ENCODE data around the gene PTX3. TPM values are rescaled to one million over a fixed set of nuclear protein-coding genes. Genes with fewer than 3 reads are reported as not detected.

Gene PTX3
- total RNA-seq, 6 experiments from 2014 or later = 0.69 TPM; not detected in 5

GRCh38 chr3:157469561-157470294 is 33.1 kb downstream of the PTX3 start:
- intact Hi-C loops (cut with DNase I) = no loop called here
- TF ChIP-seq POLR2A (IDR thresholded peaks at IDR 0.05) = no peak
- H3K9me3 ChIP-seq = no peaks in the 10 kb centered on the region
- WGBS (ENCODE audit: insufficient coverage, low coverage, low lambda C conversion rate, missing lambda C conversion rate) = 63% methylated on average over 7 of the region's 7 CpGs
- H3K27ac ChIP-seq = no peak overlapping the region
- DNase-seq (no peak), ATAC-seq (no peak)
- no peak overlapping the region for H3K4me3 ChIP-seq
- no peaks in the 10 kb centered on the region for H3K27me3 ChIP-seq
- H3K4me1 ChIP-seq = no peaks in the 10 kb centered on the region
- no peaks in the 10 kb centered on the region for H3K36me3 ChIP-seq

- Histone ChIP-seq H3K36me3 (no peaks in the 10 kb centered on the region), H3K27me3 (no peaks in the 10 kb centered on the region), H3K4me3 (no peak overlapping the region), H3K4me1 (no peaks in the 10 kb centered on the region), H3K9me3 (no peaks in the 10 kb centered on the region), H3K27ac (no peak overlapping the region)
- DNase-seq (no peak), ATAC-seq (no peak)
- intact Hi-C loops (cut with DNase I) = no loop called here
- WGBS (ENCODE audit: insufficient coverage, low coverage, low lambda C conversion rate, missing lambda C conversion rate) = 54% methylated on average over 1 of the region's 1 CpG
- TF ChIP-seq POLR2A (IDR thresholded peaks at IDR 0.05) (no peak), CTCF (IDR thresholded peaks at IDR 0.05) (no peak)
Observed at GRCh38 chr3:157471064-157471463, 34.4 kb downstream of the PTX3 start.

- no peak for ATAC-seq
Observed at GRCh38 chr3:157472648-157473047, 36.0 kb downstream of the PTX3 start.

GRCh38 chr3:157475921-157476414 is 39.3 kb downstream of the PTX3 start:
- DNase-seq (no peak), ATAC-seq (no peak)
- H3K4me3 ChIP-seq = no peak overlapping the region
- no peak for TF ChIP-seq POLR2A (IDR thresholded peaks at IDR 0.05)
- H3K9me3 ChIP-seq = no peaks in the 10 kb centered on the region
- intact Hi-C loops (cut with DNase I) = no loop called here
- no peaks in the 10 kb centered on the region for H3K36me3 ChIP-seq
- WGBS (ENCODE audit: insufficient coverage, low coverage, low lambda C conversion rate, missing lambda C conversion rate) = 62% methylated on average over 1 of the region's 1 CpG
- no peaks in the 10 kb centered on the region for H3K4me1 ChIP-seq
- no peaks in the 10 kb centered on the region for H3K27me3 ChIP-seq
- no peak overlapping the region for H3K27ac ChIP-seq

More at GRCh38 chr3:157472648-157473047, 36.0 kb downstream of the PTX3 start:
- Histone ChIP-seq H3K27me3 (no peaks in the 10 kb centered on the region), H3K4me1 (no peaks in the 10 kb centered on the region), H3K9me3 (no peaks in the 10 kb centered on the region), H3K27ac (no peak overlapping the region), H3K36me3 (no peaks in the 10 kb centered on the region), H3K4me3 (no peak overlapping the region)
- WGBS (ENCODE audit: insufficient coverage, low coverage, low lambda C conversion rate, missing lambda C conversion rate) = 83% methylated on average over 1 of the region's 1 CpG
- DNase-seq = no peak
- TF ChIP-seq CTCF (IDR thresholded peaks at IDR 0.05) = no peak
- TF ChIP-seq POLR2A (IDR thresholded peaks at IDR 0.05) = no peak
- intact Hi-C loops (cut with DNase I) = no loop called here

GRCh38 chr3:157477441-157477840 is 40.8 kb downstream of the PTX3 start:
- 43% methylated on average over 3 of the region's 3 CpGs for WGBS (ENCODE audit: insufficient coverage, low coverage, low lambda C conversion rate, missing lambda C conversion rate)
- Histone ChIP-seq H3K4me3 (no peak overlapping the region), H3K36me3 (no peaks in the 10 kb centered on the region), H3K4me1 (no peaks in the 10 kb centered on the region), H3K9me3 (no peaks in the 10 kb centered on the region), H3K27ac (no peak overlapping the region), H3K27me3 (no peaks in the 10 kb centered on the region)
- DNase-seq = no peak
- no peak for ATAC-seq
- no peak for TF ChIP-seq POLR2A (IDR thresholded peaks at IDR 0.05)
- TF ChIP-seq CTCF (IDR thresholded peaks at IDR 0.05) = no peak
- intact Hi-C loops (cut with DNase I) = no loop called here
